ENCODE results near the gene HAS3.

GRCh38 chr16:69071036-69071435, 34.4 kb upstream of the HAS3 start:
- no peak for TF ChIP-seq CTCF (IDR thresholded peaks at IDR 0.05; ENCODE audit: borderline replicate concordance, extremely low read depth, low read length, poor library complexity, severe bottlenecking)
- no peak for TF ChIP-seq EZH2 (IDR thresholded peaks at IDR 0.05; ENCODE audit: borderline replicate concordance, low read depth, low read length, severe bottlenecking)

Data from DND-41 (cell line).